ENCODE measurements around the gene AGPAT4.

The AGPAT4 gene

GRCh38 chr6:161169696-161170095 is 104.2 kb downstream of the AGPAT4 start:
- no peak overlapping the region for H3K4me3 ChIP-seq (ENCODE audit: low read length, poor library complexity, severe bottlenecking)
- no peaks in the 10 kb centered on the region for H3K9me3 ChIP-seq (ENCODE audit: insufficient read depth, low read depth, low read length)
- H3K9ac ChIP-seq (ENCODE audit: low read depth, low read length, poor library complexity, severe bottlenecking) = no peak overlapping the region
- TF ChIP-seq EZH2phosphoT487 (IDR thresholded peaks at IDR 0.05; ENCODE audit: borderline replicate concordance) (no peak), CTCF (conservative IDR thresholded peaks at IDR 0.05; ENCODE audit: low read length) (no peak)
- no peaks in the 10 kb centered on the region for H3K36me3 ChIP-seq (ENCODE audit: insufficient read depth, low read length)
- H3K79me2 ChIP-seq (ENCODE audit: insufficient read depth, low read length) = no peaks in the 10 kb centered on the region
- no peaks in the 10 kb centered on the region for H3K27me3 ChIP-seq (ENCODE audit: insufficient read depth, low read length, poor library complexity, severe bottlenecking)
- no peaks in the 10 kb centered on the region for H3F3A ChIP-seq (ENCODE audit: low read depth)
- H4K20me1 ChIP-seq (ENCODE audit: insufficient read depth, low read length, poor library complexity, severe bottlenecking) = no peaks in the 10 kb centered on the region
- no peak overlapping the region for H3K4me2 ChIP-seq (ENCODE audit: low read depth, low read length, poor library complexity, severe bottlenecking)
- H2AFZ ChIP-seq (ENCODE audit: low read length) = no peak overlapping the region
- H3K9me2 ChIP-seq (replicated peaks; ENCODE audit: low read depth, low read length) = no peaks in the 10 kb centered on the region
- H3K4me1 ChIP-seq (ENCODE audit: insufficient read depth, low read length, poor library complexity, severe bottlenecking) = no peaks in the 10 kb centered on the region

- TF ChIP-seq CTCF (conservative IDR thresholded peaks at IDR 0.05; ENCODE audit: low read length) (no peak), EZH2phosphoT487 (IDR thresholded peaks at IDR 0.05; ENCODE audit: borderline replicate concordance) (no peak)
- Histone ChIP-seq H3K9ac (ENCODE audit: low read depth, low read length, poor library complexity, severe bottlenecking) (no peak overlapping the region), H3K4me3 (ENCODE audit: low read length, poor library complexity, severe bottlenecking) (no peak overlapping the region), H2AFZ (ENCODE audit: low read length) (no peak overlapping the region), H3K9me3 (ENCODE audit: insufficient read depth, low read depth, low read length) (no peaks in the 10 kb centered on the region), H4K20me1 (ENCODE audit: insufficient read depth, low read length, poor library complexity, severe bottlenecking) (no peaks in the 10 kb centered on the region), H3K4me1 (ENCODE audit: insufficient read depth, low read length, poor library complexity, severe bottlenecking) (no peaks in the 10 kb centered on the region), H3K36me3 (ENCODE audit: insufficient read depth, low read length) (no peaks in the 10 kb centered on the region), H3K27me3 (ENCODE audit: insufficient read depth, low read length, poor library complexity, severe bottlenecking) (no peaks in the 10 kb centered on the region), H3F3A (ENCODE audit: low read depth) (no peaks in the 10 kb centered on the region), H3K9me2 (replicated peaks; ENCODE audit: low read depth, low read length) (no peaks in the 10 kb centered on the region), H3K79me2 (ENCODE audit: insufficient read depth, low read length) (no peaks in the 10 kb centered on the region), H3K4me2 (ENCODE audit: low read depth, low read length, poor library complexity, severe bottlenecking) (no peak overlapping the region)
These were observed 104.8 kb downstream of the AGPAT4 start for GRCh38 chr6:161169035-161169434.

- Histone ChIP-seq H3K36me3 (ENCODE audit: insufficient read depth, low read length) (no peaks in the 10 kb centered on the region), H4K20me1 (ENCODE audit: insufficient read depth, low read length, poor library complexity, severe bottlenecking) (no peaks in the 10 kb centered on the region), H3K4me2 (ENCODE audit: low read depth, low read length, poor library complexity, severe bottlenecking) (no peak overlapping the region), H3K9ac (ENCODE audit: low read depth, low read length, poor library complexity, severe bottlenecking) (no peak overlapping the region), H3K27me3 (ENCODE audit: insufficient read depth, low read length, poor library complexity, severe bottlenecking) (no peaks in the 10 kb centered on the region), H3K4me3 (ENCODE audit: low read length, poor library complexity, severe bottlenecking) (no peak overlapping the region), H3K4me1 (ENCODE audit: insufficient read depth, low read length, poor library complexity, severe bottlenecking) (no peaks in the 10 kb centered on the region), H3K79me2 (ENCODE audit: insufficient read depth, low read length) (no peaks in the 10 kb centered on the region), H3K9me3 (ENCODE audit: insufficient read depth, low read depth, low read length) (no peaks in the 10 kb centered on the region), H2AFZ (ENCODE audit: low read length) (no peak overlapping the region), H3F3A (ENCODE audit: low read depth) (no peaks in the 10 kb centered on the region), H3K9me2 (replicated peaks; ENCODE audit: low read depth, low read length) (no peaks in the 10 kb centered on the region)
- TF ChIP-seq CTCF (conservative IDR thresholded peaks at IDR 0.05; ENCODE audit: low read length) = no peak
- no peak for TF ChIP-seq EZH2phosphoT487 (IDR thresholded peaks at IDR 0.05; ENCODE audit: borderline replicate concordance)
These were observed 105.5 kb downstream of the AGPAT4 start for GRCh38 chr6:161168281-161168891.
